Measurements from ENCODE around the gene SUPT6H. TPM values are rescaled to one million over a fixed set of nuclear protein-coding genes. Genes with fewer than 3 reads are reported as not detected.

The SUPT6H gene
- total RNA-seq, 4 donors from 2014 or later = 50.8 to 167 (median 61.6) TPM

DNA sequence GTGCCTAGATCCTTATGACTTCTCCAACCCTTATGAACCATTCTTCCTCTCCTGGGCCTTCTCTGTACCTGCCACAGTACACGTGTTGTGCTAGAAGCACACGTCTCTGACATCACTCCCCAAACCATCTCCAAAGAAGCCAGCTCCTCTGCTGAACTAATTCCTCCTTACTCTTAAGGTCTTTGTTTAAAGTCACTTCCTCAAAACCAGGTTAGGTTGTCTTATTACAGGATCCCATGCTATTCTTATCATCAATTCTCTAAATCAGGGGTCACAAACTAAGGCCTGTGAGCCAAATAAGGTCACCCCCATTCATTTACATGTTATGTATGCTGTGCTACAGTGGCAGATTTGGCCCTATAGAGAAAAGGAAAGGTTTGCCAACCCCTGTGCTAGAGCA, 4.0 kb downstream of the SUPT6H start:
- H3K4me3 ChIP-seq = no peak overlapping the region
- H3K9me3 ChIP-seq = no peaks in the 10 kb centered on the region
- peaks cover 9 to 35% (median 16%) of the 10 kb centered on the region in 4 donors for H3K4me1 ChIP-seq
- H3K27me3 ChIP-seq = no peaks in the 10 kb centered on the region
- DNase-seq = no peak
- no peaks in the 10 kb centered on the region for H3K36me3 ChIP-seq
- TF ChIP-seq, protein P1, sequence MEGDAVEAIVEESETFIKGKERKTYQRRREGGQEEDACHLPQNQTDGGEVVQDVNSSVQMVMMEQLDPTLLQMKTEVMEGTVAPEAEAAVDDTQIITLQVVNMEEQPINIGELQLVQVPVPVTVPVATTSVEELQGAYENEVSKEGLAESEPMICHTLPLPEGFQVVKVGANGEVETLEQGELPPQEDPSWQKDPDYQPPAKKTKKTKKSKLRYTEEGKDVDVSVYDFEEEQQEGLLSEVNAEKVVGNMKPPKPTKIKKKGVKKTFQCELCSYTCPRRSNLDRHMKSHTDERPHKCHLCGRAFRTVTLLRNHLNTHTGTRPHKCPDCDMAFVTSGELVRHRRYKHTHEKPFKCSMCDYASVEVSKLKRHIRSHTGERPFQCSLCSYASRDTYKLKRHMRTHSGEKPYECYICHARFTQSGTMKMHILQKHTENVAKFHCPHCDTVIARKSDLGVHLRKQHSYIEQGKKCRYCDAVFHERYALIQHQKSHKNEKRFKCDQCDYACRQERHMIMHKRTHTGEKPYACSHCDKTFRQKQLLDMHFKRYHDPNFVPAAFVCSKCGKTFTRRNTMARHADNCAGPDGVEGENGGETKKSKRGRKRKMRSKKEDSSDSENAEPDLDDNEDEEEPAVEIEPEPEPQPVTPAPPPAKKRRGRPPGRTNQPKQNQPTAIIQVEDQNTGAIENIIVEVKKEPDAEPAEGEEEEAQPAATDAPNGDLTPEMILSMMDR (IDR thresholded peaks at IDR 0.05) = no peak
- TF ChIP-seq POLR2AphosphoS5 (IDR thresholded peaks at IDR 0.05) (no peak), POLR2A (IDR thresholded peaks at IDR 0.05) (no peak), EP300 (IDR thresholded peaks at IDR 0.05; ENCODE audit: low read depth) (no peak)
- H3K27ac ChIP-seq = no peak overlapping the region
- 74 to 86% methylated on average over 2 of the region's 2 CpGs for WGBS, 2 donors (ENCODE audit: low coverage in 1 of 2)
- in situ Hi-C loops (cut with MboI; ENCODE audit: low pct_ligation_motif_present in 1 of 4, low pct_unique_long_range_greater_than_20kb in 1 of 4, low sequenced_read_pairs in 3 of 4) = no loop called here
- intact Hi-C loops (cut with DNase I; ENCODE audit: low total_unique reads) = no loop called here

DNA sequence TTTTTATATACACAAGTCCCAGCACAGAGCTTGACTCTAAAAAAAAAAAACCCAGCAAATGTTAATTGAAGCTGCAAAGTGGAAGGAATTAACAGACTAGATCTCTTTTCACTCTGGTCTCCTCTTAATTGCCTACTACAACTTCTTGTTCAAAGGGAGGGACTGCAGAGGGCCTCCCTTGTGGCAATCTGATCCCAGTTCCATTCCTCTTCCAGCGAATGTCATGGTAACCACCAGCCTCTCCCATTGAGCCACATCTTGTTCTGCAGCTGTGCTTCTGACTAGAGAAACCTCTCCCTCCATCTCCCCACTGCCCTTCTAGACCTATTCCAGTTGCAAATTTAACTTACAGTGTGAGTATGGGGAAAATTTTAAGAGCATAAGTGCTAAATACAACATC, 5.9 kb downstream of the SUPT6H start:
- DNase-seq = no peak
- no peak overlapping the region for H3K4me3 ChIP-seq
- TF ChIP-seq POLR2A (IDR thresholded peaks at IDR 0.05) (no peak), EP300 (IDR thresholded peaks at IDR 0.05; ENCODE audit: low read depth) (no peak), POLR2AphosphoS5 (IDR thresholded peaks at IDR 0.05) (no peak)
- TF ChIP-seq, protein P1 (IDR thresholded peaks at IDR 0.05) = no peak
- WGBS, 2 donors (ENCODE audit: low coverage in 1 of 2) = 85 to 100% methylated on average over 1 of the region's 1 CpG
- peaks cover 7 to 30% (median 12%) of the 10 kb centered on the region in 4 donors for H3K4me1 ChIP-seq
- intact Hi-C loops (cut with DNase I; ENCODE audit: low total_unique reads) (no loop called here), in situ Hi-C loops (cut with MboI; ENCODE audit: low pct_ligation_motif_present in 1 of 4, low pct_unique_long_range_greater_than_20kb in 1 of 4, low sequenced_read_pairs in 3 of 4) (no loop called here)
- no peak overlapping the region for H3K27ac ChIP-seq
- peaks cover 0 to 18% (median 7%) of the 10 kb centered on the region in 4 donors for H3K36me3 ChIP-seq
- no peaks in the 10 kb centered on the region for H3K27me3 ChIP-seq
- H3K9me3 ChIP-seq = no peaks in the 10 kb centered on the region

DNA sequence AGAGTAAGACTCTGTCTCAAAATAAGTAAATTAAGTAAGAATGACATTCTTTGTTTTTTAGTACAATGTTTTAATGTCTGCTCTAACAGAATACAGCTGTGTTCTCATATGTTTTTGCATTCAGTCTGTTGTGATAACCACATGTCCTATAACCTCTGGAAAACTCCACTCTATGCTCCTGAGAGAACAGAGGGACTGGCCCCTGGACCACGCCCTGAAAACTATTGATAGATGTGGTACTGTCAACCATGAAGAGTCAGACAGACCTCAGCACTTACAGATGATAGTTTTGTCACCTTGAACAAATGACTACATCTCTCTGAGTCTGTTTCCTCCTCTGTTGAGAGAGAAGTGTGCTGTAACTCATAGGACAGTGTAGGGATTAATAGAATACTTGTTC, 7.9 kb downstream of the SUPT6H start:
- Histone ChIP-seq H3K27me3 (no peaks in the 10 kb centered on the region), H3K9me3 (no peaks in the 10 kb centered on the region), H3K4me1 (peaks cover 0 to 13% (median 0%) of the 10 kb centered on the region in 4 donors), H3K36me3 (peaks cover 0 to 39% (median 18%) of the 10 kb centered on the region in 4 donors), H3K27ac (no peak overlapping the region), H3K4me3 (no peak overlapping the region)
- 81% methylated on average over 1 of the region's 1 CpG; no CpG with 5 or more reads in 1 of the 2 donors for WGBS, 2 donors (ENCODE audit: low coverage in 1 of 2)
- intact Hi-C loops (cut with DNase I; ENCODE audit: low total_unique reads) = no loop called here
- in situ Hi-C loops (cut with MboI; ENCODE audit: low pct_ligation_motif_present in 1 of 4, low pct_unique_long_range_greater_than_20kb in 1 of 4, low sequenced_read_pairs in 3 of 4) = no loop called here
- no peak for TF ChIP-seq POLR2AphosphoS5 (IDR thresholded peaks at IDR 0.05)
- TF ChIP-seq, protein P1 (IDR thresholded peaks at IDR 0.05) = no peak
- no peak for TF ChIP-seq POLR2A (IDR thresholded peaks at IDR 0.05)
- TF ChIP-seq EP300 (IDR thresholded peaks at IDR 0.05; ENCODE audit: low read depth) = no peak
- no peak for DNase-seq

DNA sequence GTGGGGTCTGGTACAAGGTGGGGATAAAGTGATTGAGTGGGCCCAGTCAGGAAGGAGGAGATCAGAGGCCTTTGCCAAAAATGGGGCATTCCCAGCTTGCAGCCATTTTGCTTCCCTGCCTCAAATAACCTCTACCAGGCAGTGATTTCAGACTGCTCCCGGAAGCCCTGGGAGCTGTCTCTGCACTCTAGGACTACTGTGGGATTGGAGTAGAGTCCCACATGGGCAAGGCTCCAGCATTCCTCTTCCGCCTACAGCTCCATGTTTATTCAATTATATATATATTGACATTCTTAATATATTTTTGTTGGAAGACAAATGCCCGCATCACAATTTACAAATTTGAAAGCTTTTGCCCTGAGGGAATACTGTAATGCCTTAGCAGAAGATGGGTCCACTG, 13.5 kb downstream of the SUPT6H start:
- in situ Hi-C loops (cut with MboI; ENCODE audit: low pct_ligation_motif_present in 1 of 4, low pct_unique_long_range_greater_than_20kb in 1 of 4, low sequenced_read_pairs in 3 of 4) (no loop called here), intact Hi-C loops (cut with DNase I; ENCODE audit: low total_unique reads) (no loop called here)
- H3K9me3 ChIP-seq = no peaks in the 10 kb centered on the region
- H3K27me3 ChIP-seq = no peaks in the 10 kb centered on the region
- H3K36me3 ChIP-seq = peaks cover 0 to 92% (median 45%) of the 10 kb centered on the region in 4 donors
- no peak for DNase-seq
- H3K4me3 ChIP-seq = no peak overlapping the region
- TF ChIP-seq EP300 (IDR thresholded peaks at IDR 0.05; ENCODE audit: low read depth) (no peak), POLR2AphosphoS5 (IDR thresholded peaks at IDR 0.05) (no peak)
- WGBS, 2 donors (ENCODE audit: low coverage in 1 of 2) = 84 to 100% methylated on average over 1 to 3 of the region's 3 CpGs
- H3K27ac ChIP-seq = no peak overlapping the region
- no peaks in the 10 kb centered on the region for H3K4me1 ChIP-seq

DNA sequence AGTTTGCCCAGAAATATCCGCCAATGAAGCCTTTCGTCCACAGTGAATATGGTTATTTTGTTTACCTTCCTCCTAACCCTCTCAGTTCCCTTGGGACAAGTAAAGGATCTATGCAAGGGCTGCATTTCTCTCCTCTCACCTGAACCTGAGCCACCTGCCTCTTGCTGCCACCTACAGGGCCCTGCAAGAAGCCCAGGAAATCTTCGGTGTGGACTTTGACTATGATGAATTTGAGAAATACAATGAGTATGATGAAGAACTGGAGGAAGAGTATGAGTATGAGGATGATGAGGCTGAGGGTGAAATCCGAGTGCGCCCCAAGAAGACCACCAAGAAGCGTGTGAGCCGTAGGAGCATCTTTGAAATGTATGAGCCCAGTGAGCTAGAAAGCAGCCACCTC, 14.0 kb downstream of the SUPT6H start:
- TF ChIP-seq, protein P1 (IDR thresholded peaks at IDR 0.05) = peak in 4 of 5 experiments; percentile 34 to 54 (median 40)
- TF ChIP-seq EP300 (IDR thresholded peaks at IDR 0.05; ENCODE audit: low read depth) (no peak), POLR2A (IDR thresholded peaks at IDR 0.05) (no peak), POLR2AphosphoS5 (IDR thresholded peaks at IDR 0.05) (no peak)
- Histone ChIP-seq H3K4me3 (no peak overlapping the region), H3K4me1 (no peaks in the 10 kb centered on the region), H3K9me3 (no peaks in the 10 kb centered on the region), H3K36me3 (peaks cover 0 to 95% (median 48%) of the 10 kb centered on the region in 4 donors), H3K27ac (no peak overlapping the region), H3K27me3 (no peaks in the 10 kb centered on the region)
- 33 to 79% methylated on average over 3 to 7 of the region's 7 CpGs for WGBS, 2 donors (ENCODE audit: low coverage in 1 of 2)
- in situ Hi-C loops (cut with MboI; ENCODE audit: low pct_ligation_motif_present in 1 of 4, low pct_unique_long_range_greater_than_20kb in 1 of 4, low sequenced_read_pairs in 3 of 4) (no loop called here), intact Hi-C loops (cut with DNase I; ENCODE audit: low total_unique reads) (no loop called here)
- peak; percentile 27 for DNase-seq

Measured in transverse colon (tissue), 4 donors.